IPS-20b (cell line): ENCODE data around the gene SH3RF1.
A peak's percentile ranks its signal among the peaks of the same experiment; 100 is the strongest.

Source experiments
- H3K27ac ChIP-seq: one replicate; pipeline ENCODE4 v1.5.1; 2013; ENCODE audit warnings: low read length
- H3K27me3 ChIP-seq: 2 replicates; pipeline ENCODE4 v1.6.1; 2013; ENCODE audit warnings: mild to moderate bottlenecking, low read length, inconsistent platforms; ENCODE audit not compliant: insufficient read depth
- H3K36me3 ChIP-seq: 2 replicates; pipeline ENCODE4 v1.6.1; 2013; ENCODE audit warnings: low read depth, mild to moderate bottlenecking, inconsistent platforms, low read length, moderate library complexity; ENCODE audit not compliant: insufficient read depth
- H3K4me1 ChIP-seq: 2 replicates; pipeline ENCODE4 v1.6.1; 2013; ENCODE audit warnings: mild to moderate bottlenecking, control low read depth, inconsistent platforms, low read length, moderate library complexity; ENCODE audit not compliant: insufficient read depth
- H3K4me3 ChIP-seq: 2 replicates; pipeline ENCODE4 v1.5.1; 2013; ENCODE audit warnings: mild to moderate bottlenecking, low read length, inconsistent platforms
- H3K9ac ChIP-seq: 2 replicates; pipeline ENCODE4 v1.6.1; 2013; ENCODE audit warnings: low read depth, mild to moderate bottlenecking, inconsistent platforms, low read length, moderate library complexity
- H3K9me3 ChIP-seq: 2 replicates; pipeline ENCODE4 v1.6.1; 2013; ENCODE audit warnings: mild to moderate bottlenecking, low read depth, low read length, inconsistent platforms; ENCODE audit not compliant: insufficient read depth

Gene SH3RF1

DNA sequence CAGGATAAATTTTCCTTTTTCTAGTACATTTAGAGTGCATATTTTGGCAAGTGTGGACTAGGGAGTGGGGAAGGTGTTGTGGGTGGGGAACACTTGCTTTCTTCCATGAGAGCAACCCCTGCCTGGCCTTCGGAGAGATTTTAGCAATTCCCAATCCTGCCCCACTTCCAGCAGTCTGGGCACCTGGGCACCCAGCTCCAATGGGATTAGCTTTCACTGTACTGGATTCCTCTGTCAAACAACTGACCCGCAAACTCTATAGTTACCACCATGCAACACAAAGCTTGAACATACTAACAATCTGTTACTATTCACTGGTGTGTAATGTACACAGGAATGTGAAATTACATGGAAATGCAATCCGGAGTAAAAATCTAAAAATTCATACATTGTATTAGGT, 50.3 kb downstream of the SH3RF1 start:
- Histone ChIP-seq H3K27ac (no peak overlapping the region), H3K36me3 (no peaks in the 10 kb centered on the region), H3K27me3 (no peaks in the 10 kb centered on the region), H3K4me3 (no peak overlapping the region), H3K9me3 (no peaks in the 10 kb centered on the region), H3K4me1 (no peaks in the 10 kb centered on the region), H3K9ac (no peak overlapping the region)

DNA sequence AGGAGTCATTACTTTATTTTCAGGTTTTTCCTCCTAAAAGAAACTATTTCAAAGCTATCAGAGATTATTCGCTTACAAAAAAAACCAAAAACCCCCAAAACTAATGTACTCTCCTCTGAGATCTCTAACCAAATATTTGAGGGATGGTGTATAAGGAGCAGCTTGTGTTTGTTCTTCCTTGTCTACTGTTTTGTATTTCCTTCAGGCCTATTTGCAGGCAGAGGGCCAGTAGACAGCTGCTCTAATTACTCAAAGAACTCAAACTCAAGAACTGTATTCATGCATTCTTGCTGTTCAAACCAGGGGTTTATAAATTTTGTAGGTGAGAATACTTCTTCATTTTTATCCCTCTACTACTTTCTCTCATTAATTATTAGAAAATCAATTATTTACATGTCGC, 51.3 kb downstream of the SH3RF1 start:
- Histone ChIP-seq H3K27me3 (no peaks in the 10 kb centered on the region), H3K27ac (no peak overlapping the region)

DNA sequence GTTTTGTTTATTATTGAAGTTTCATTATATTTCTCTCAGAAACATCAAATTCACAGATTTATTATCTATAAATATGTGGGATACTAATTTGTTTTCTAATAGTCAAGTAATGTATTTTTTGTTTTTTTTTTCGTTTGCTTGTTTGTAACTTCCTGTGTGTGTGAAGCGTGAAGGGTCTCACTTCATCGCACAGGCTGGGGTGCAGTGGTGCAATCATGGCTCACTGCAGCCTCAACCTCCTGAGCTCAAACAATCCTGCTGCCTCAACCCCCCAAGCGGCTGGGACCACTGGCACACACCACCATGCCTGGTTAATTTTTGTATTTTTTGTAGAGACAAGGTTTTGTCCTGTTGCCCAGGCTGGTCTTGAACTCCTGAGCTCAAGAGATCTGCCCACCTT, 55.1 kb downstream of the SH3RF1 start:
- no peak overlapping the region for H3K9ac ChIP-seq
- no peak overlapping the region for H3K4me3 ChIP-seq
- H3K4me1 ChIP-seq = no peaks in the 10 kb centered on the region
- peaks cover 3% of the 10 kb centered on the region; the same call in 1 of the 2 replicates for H3K36me3 ChIP-seq
- no peaks in the 10 kb centered on the region for H3K27me3 ChIP-seq
- H3K9me3 ChIP-seq = peaks cover 10% of the 10 kb centered on the region
- no peak overlapping the region for H3K27ac ChIP-seq

More for the DNA sequence above, 51.3 kb downstream of the SH3RF1 start:
- Histone ChIP-seq H3K36me3 (peaks cover 3% of the 10 kb centered on the region; the same call in 1 of the 2 replicates), H3K4me1 (no peaks in the 10 kb centered on the region), H3K9ac (no peak overlapping the region), H3K4me3 (no peak overlapping the region), H3K9me3 (peaks cover 6% of the 10 kb centered on the region)

DNA sequence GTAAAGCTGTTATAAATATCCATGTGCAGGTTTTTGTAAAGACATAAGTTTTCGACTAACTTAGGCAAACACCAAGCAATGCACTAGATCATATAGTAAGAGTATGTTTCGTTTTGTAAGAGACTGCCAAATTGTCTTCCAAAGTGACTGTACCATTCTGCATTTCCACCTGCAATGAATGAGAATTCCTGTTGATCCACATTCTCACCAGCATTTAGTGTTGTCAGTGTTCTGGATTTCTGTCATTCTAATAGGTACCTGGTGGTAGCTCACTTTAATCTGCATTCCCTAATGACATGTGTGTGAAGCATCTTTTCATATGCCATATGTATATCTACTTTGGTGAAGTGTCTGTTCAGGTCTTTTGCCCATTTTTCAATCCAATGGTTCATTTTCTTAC, 57.8 kb downstream of the SH3RF1 start:
- Histone ChIP-seq H3K4me1 (peaks cover 6% of the 10 kb centered on the region; the same call in 1 of the 2 replicates), H3K4me3 (no peak overlapping the region), H3K9ac (no peak overlapping the region), H3K9me3 (peaks cover 10% of the 10 kb centered on the region), H3K27ac (no peak overlapping the region), H3K27me3 (no peaks in the 10 kb centered on the region), H3K36me3 (peaks cover 3% of the 10 kb centered on the region; the same call in 1 of the 2 replicates)

DNA sequence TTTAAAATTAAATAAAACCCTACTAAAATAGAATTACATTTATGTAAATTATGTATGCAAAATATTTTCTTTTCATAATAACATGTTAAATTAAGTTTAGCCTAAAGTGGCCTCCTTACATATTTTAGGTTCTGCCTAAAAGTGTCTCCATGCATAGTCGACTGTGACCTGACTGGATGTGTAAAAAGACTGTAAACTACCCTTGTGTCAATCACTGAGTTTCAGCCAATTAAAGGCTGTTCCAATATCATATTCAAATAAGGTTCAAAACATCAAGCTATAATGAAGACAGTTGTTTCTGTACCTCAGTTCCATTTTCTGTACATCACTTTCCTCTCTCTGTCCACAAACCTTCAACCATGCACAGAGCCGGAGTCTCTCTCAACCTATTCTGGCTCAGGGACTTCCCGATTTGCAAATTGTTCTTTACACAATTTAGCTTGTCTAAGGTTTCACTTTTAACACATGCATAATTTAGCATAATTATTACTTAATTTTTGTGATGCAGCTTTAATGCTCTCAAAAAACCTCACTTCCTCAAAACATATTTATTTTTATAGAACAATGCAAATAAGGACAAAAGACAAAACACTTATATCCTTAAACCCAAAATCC, 60.1 kb downstream of the SH3RF1 start:
- Histone ChIP-seq H3K9ac (no peak overlapping the region), H3K36me3 (peaks cover 3% of the 10 kb centered on the region; the same call in 1 of the 2 replicates), H3K9me3 (peaks cover 10% of the 10 kb centered on the region), H3K27me3 (no peaks in the 10 kb centered on the region), H3K4me1 (peaks cover 13% of the 10 kb centered on the region; the same call in 1 of the 2 replicates), H3K27ac (no peak overlapping the region), H3K4me3 (no peak overlapping the region)

DNA sequence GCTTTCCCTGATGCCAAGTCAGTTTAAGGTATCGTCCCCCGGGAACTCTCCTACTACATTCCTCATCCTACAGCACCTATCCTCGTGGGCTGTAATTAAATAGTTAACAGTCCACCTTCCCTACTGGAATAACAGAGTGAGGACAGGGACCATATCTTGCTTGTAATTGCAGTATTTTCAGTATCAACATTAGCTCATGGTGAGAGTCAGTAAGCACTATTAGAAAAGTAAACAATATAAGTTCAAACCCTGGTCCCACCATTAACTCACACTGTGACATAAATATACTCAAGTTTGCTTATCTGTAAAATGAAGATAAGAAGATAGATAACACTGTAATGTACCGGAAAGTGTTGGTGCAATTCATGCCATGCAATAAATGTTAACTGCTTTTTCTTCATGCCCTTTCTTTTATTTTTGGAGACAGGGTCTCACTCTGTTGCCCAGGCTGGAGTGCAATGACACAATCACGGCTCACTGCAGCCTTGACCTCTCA, 61.3 kb downstream of the SH3RF1 start:
- no peaks in the 10 kb centered on the region for H3K36me3 ChIP-seq
- H3K4me3 ChIP-seq = no peak overlapping the region
- peaks cover 13% of the 10 kb centered on the region; the same call in 1 of the 2 replicates for H3K4me1 ChIP-seq

DNA sequence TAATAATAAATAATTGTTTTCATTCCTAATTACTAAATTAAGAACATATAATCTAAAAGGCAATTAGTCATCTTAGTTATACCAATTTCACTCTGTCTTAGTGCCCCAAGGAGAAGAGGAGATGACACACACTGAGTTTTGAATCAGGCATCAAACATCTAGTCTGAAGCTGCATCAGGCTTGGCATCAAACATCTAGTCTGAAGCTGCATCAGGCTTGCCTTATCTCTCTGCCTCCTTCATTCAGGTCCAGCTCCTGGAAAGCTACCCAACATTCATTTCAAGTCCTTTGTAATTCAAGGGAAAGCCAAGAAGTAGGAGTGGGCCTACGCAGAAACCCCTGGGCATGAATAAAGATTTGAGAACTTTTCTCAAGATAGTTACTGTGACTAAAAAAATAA, 62.2 kb downstream of the SH3RF1 start:
- Histone ChIP-seq H3K4me3 (no peak overlapping the region), H3K27me3 (no peaks in the 10 kb centered on the region), H3K9me3 (no peaks in the 10 kb centered on the region), H3K27ac (no peak overlapping the region), H3K9ac (no peak overlapping the region), H3K4me1 (peaks cover 13% of the 10 kb centered on the region; the same call in 1 of the 2 replicates), H3K36me3 (no peaks in the 10 kb centered on the region)

More for the DNA sequence above, 61.3 kb downstream of the SH3RF1 start:
- H3K9ac ChIP-seq = no peak overlapping the region
- no peaks in the 10 kb centered on the region for H3K27me3 ChIP-seq
- no peak overlapping the region for H3K27ac ChIP-seq
- peaks cover 4% of the 10 kb centered on the region for H3K9me3 ChIP-seq

DNA sequence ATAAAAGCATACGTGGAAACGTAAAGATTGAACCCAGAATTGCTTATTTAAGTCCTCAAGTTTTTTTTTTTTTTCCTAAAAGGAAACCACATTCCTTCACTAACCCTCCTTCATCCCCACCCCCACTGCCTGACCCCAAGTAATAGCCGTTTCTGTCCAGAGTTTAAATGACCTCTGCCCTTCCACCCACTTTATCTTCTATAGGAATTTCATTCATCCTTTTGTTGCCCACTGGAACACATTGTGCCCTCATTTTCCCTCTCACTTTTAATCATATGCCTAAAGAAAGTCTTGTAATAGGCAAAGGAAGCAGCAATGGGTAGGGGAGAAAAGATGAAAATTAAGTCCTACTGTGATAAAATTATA, 62.7 kb downstream of the SH3RF1 start:
- Histone ChIP-seq H3K4me3 (peak overlapping the region; percentile 45; the same call in 1 of the 2 replicates), H3K36me3 (no peaks in the 10 kb centered on the region), H3K9ac (peak overlapping the region; percentile 20; the same call in 1 of the 2 replicates), H3K4me1 (peaks cover 13% of the 10 kb centered on the region; the same call in 1 of the 2 replicates), H3K27ac (peak overlapping the region; percentile 56), H3K27me3 (no peaks in the 10 kb centered on the region), H3K9me3 (no peaks in the 10 kb centered on the region)

DNA sequence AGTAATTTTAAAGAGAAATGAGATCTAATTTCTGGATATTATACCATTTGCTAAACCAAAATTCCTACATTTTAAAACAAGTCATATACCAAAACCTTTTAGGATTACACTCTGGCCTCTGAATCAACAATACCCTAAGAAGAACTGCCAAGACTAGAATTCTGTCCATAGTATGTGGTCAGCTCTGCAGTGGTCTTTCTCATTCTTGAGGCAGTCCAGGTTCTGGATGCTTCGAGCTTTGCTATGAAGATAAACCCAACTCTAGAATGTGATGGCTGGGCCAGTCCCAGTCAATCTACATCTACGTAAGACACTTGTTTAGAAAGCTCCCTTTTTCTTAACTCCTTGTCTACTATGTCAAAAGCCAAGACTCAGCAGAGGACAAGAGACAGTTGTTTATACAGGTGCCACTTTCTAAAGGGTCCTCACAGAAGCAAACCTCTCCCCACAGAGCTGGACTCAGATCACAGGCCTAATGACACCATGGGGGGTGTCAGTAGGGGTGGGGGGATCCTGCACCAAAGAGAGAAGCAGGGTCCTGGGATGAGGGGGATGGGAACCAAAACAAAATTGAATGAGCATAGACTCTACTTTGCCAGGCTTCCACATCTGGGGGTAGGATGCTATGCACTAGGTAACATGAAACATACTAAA, 63.2 kb downstream of the SH3RF1 start:
- no peaks in the 10 kb centered on the region for H3K27me3 ChIP-seq
- peaks cover 13% of the 10 kb centered on the region; the same call in 1 of the 2 replicates for H3K4me1 ChIP-seq
- H3K36me3 ChIP-seq = no peaks in the 10 kb centered on the region
- peak overlapping the region; percentile 56 for H3K27ac ChIP-seq
- peak overlapping the region; percentile 45; the same call in 1 of the 2 replicates for H3K4me3 ChIP-seq
- no peaks in the 10 kb centered on the region for H3K9me3 ChIP-seq
- H3K9ac ChIP-seq = peak overlapping the region; percentile 20; the same call in 1 of the 2 replicates

DNA sequence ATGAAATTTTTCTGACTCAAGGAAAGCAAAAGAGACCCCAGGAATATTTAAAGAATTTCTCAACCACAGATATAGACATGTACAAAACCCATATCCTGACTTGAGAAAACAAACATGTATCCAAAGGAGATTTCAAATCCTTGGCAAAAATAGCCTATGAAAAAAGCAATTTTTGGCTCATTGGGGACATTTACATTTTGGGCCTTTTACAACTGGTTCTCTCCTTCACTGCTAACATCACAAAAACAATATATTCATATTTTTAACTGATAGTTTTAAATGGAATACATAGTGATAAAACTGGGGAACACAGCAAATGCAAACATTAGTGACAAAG, 65.0 kb downstream of the SH3RF1 start:
- Histone ChIP-seq H3K4me1 (peaks cover 20% of the 10 kb centered on the region), H3K36me3 (no peaks in the 10 kb centered on the region), H3K27me3 (no peaks in the 10 kb centered on the region), H3K9ac (no peak overlapping the region), H3K4me3 (no peak overlapping the region), H3K27ac (no peak overlapping the region), H3K9me3 (no peaks in the 10 kb centered on the region)

DNA sequence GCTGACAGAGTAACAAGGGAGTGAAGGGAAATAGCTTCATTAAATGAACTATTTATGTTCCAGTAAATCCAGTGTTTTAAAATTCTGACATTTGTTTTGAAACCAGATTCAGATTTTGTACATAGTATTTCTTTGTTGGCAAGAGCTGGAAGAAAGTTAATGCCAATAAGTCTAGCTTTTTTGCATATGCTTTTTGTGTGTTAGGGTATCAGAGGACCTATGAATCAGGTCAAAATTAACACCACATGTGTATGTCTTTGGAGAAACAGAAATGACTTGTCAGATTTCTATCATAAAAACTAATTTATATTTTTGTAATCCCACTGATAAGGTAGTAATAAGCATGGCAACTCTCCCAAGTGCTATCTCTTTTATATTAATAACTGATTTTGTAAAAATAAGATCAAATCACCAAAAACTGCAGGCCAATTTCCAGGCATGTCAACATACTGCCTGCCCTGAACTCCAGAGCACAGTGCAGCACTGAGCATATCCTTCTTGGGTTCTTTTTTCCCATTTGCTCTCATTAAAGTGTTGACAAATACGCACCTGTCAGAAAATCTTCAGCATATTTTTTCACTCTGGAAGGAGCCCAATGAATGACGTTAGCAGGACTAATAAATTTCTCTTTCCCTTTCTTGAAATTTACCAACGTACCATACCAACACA, 65.5 kb downstream of the SH3RF1 start:
- H3K4me1 ChIP-seq = peaks cover 23% of the 10 kb centered on the region
- no peak overlapping the region for H3K9ac ChIP-seq
- H3K9me3 ChIP-seq = no peaks in the 10 kb centered on the region
- H3K27me3 ChIP-seq = no peaks in the 10 kb centered on the region
- H3K27ac ChIP-seq = no peak overlapping the region
- no peak overlapping the region for H3K4me3 ChIP-seq
- H3K36me3 ChIP-seq = no peaks in the 10 kb centered on the region
